Colonic mucosa (tissue), 4 donors: ENCODE results near the gene KRTAP5-3. TPM values are rescaled to one million over a fixed set of nuclear protein-coding genes. Genes with fewer than 3 reads are reported as not detected.

ENCODE experiments used
- DNase-seq: peaks from one replicate; pipeline ENCODE4 v3.0.0-alpha.2; 2020
- H3K27ac ChIP-seq: fragments of 200-600 bp; one replicate; pipeline ENCODE4 v1.8.0; 2021
- H3K27me3 ChIP-seq: fragments of 200-600 bp; one replicate; pipeline ENCODE4 v1.8.0; 2021
- H3K36me3 ChIP-seq: fragments of 200-600 bp; one replicate; pipeline ENCODE4 v1.8.0; 2021
- H3K4me1 ChIP-seq: fragments of 200-600 bp; one replicate; pipeline ENCODE4 v1.8.0; 2021; ENCODE audit warnings: mild to moderate bottlenecking
- H3K4me3 ChIP-seq: fragments of 200-600 bp; one replicate; pipeline ENCODE4 v1.8.0; 2021
- H3K9ac ChIP-seq, 2 donors: one replicate each; pipeline ENCODE4 v1.7.0; 2013; ENCODE audit warnings: control low read depth in 2 of 2, low read depth in 2 of 2, low read length in 2 of 2
- H3K9me3 ChIP-seq: fragments of 200-600 bp; one replicate; pipeline ENCODE4 v1.8.0; 2021
- CTCF ChIP-seq: fragments of 200-600 bp; IDR thresholded peaks from one replicate; pipeline ENCODE4 v1.8.0; 2022; ENCODE audit warnings: antibody characterized with exemption, mild to moderate bottlenecking
- intact Hi-C: fragments of 100-400 bp; cut with DNase I; formaldehyde crosslinking; loops from one replicate; pipeline ENCODE4 v1.14.1; 2022
- total RNA-seq, 2 donors: library from RNA; stranded (reverse); fragmentation: NEBNext Ultra II Directional in 1 of 2; extraction: Animal tissue kit (Norgen Biotek cat#: 25700) in 1 of 2; gene quantifications; one replicate each; pipeline ENCODE4 v1.2.1, GENCODE V29; 2021
- donor health status: healthy.
- donor health status: DM: no; HTN: no; CAD: no.
- donor health status: DM: no; HTN: no; CAD: no.

KRTAP5-3 gene
- total RNA-seq, 2 donors from 2014 or later = not detected

GRCh38 chr11:1557904-1558774 lies 50.1 kb downstream of the KRTAP5-3 start:
- Histone ChIP-seq H3K4me1 (peaks cover 19% of the 10 kb centered on the region), H3K36me3 (no peaks in the 10 kb centered on the region), H3K27me3 (no peaks in the 10 kb centered on the region), H3K27ac (peak overlapping the region; percentile 66), H3K9ac (peak overlapping the region; percentile 69 to 70), H3K9me3 (no peaks in the 10 kb centered on the region), H3K4me3 (no peak overlapping the region)
- intact Hi-C loops = no loop called here
- TF ChIP-seq CTCF = no peak
- peak; percentile 83 for DNase-seq

Other genes with a start within 250 kb of the KRTAP5-3 start
- 1 to 10 TPM in 1 of 2 donors, under 1 TPM in 1; 0.52 to 1.2 TPM for gene BRSK2, start 218.5 kb downstream of the KRTAP5-3 start, total RNA-seq
- gene MOB2, start 121.7 kb downstream of the KRTAP5-3 start, total RNA-seq = 10 to 100 TPM; 41.6 to 49.2 TPM
- gene DUSP8, start 36.2 kb downstream of the KRTAP5-3 start, total RNA-seq = 10 to 100 TPM; 21.8 to 33.9 TPM
- not detected for gene KRTAP5-1, start 23.2 kb downstream of the KRTAP5-3 start, total RNA-seq
- gene KRTAP5-2, start 10.2 kb downstream of the KRTAP5-3 start, total RNA-seq = not detected
- gene KRTAP5-4, start 13.7 kb upstream of the KRTAP5-3 start, total RNA-seq = not detected
- not detected for gene KRTAP5-5, start 21.3 kb upstream of the KRTAP5-3 start, total RNA-seq
- not detected for gene KRTAP5-6, start 88.7 kb upstream of the KRTAP5-3 start, total RNA-seq
- 1 to 10 TPM in 1 of 2 donors, under 1 TPM in 1; 0.42 to 1.1 TPM for gene IFITM10, start 142.1 kb upstream of the KRTAP5-3 start, total RNA-seq
- gene CTSD, start 155.5 kb upstream of the KRTAP5-3 start, total RNA-seq = 100 to 1,000 TPM; 633 to 887 TPM
- gene SYT8, start 226.5 kb upstream of the KRTAP5-3 start, total RNA-seq = 1 to 10 TPM; 1.7 to 3.5 TPM
- under 1 TPM in 1 of 2 donors, not detected in 1; 0.94 TPM for gene TNNI2, start 230.5 kb upstream of the KRTAP5-3 start, total RNA-seq
- gene LSP1, start 244.6 kb upstream of the KRTAP5-3 start, total RNA-seq = 10 to 100 TPM; 18.9 to 23.0 TPM